ENCODE data around the gene GRM4.
"Not testable (repeated sequence)": the region's sequence is repeated elsewhere in the genome, so short reads cannot be mapped to it uniquely, and the experiment has no call there.

Gene GRM4

DNA sequence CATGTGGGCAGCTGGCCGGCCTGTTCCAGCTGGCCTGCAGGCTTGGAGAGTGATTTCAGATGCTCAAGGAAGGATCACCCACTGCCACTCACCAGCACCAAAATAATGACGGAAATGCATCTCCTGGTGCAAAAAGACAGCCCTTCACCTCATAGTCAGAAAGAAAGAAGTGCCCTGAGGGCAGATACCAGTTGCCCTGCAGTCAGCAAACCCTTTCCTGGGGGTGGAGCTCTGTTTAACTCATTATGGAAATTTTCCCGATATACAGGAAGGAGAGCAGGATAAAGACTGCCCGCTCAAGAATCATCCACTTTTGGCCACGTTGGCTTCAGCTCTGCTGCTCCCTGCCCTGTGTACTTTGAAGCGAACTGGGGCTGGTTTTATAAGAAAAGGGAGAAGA lies 127.9 kb downstream of the GRM4 start:
- FAIRE-seq = no peak

DNA sequence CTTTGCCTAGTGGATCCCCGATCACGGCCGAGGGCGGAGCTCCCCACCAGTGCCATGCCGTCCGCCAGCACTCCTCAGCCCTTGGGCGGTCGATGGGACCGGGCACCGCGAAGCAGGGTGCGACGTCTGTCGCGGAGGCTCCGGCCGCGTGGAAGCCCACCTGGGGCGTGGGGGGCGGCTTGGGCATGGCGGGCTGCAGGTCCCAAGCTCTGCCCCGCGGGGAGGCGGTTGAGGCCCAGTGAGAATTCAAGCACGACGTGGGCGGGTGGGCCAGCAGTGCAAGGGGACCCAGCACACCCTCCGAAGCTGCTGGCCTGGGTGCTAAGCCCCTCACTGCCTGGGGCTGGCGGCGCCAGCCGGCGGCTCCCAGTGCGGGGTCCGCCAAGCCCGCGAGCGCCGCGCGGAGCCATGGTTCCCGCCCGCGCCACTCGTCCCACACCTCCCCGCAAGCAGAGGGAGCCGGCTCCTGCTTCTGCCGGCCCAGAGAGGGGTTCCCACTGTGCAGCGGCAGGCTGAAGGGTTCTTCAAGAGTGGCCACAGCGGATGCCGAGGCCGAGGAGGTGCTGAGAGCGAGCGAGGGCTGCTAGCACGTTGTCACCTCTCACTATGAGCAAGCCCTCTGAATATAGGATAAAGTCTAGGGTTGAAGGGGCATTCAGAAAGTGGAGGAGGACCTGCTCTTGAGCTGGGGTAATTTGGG lies 128.6 kb downstream of the GRM4 start:
- FAIRE-seq = no peak

DNA sequence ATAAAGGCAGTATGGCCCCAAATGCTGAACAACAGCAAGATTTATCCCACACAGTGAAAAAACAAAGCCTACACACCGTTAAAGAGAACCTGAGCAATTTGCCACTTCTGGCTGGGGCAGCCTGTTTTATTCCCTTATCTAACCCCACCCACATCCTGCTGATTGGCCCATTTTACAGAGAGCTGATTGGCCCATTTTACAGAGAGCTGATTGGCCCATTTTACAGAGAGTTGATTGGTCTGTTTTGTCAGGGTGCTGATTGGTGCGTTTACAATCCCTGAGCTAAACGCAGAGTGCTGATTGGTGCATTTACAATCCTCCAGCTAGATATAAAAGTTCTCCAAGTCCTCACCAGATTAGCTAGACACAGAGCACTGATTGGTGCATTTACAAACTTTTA lies 129.3 kb downstream of the GRM4 start:
- not testable (repeated sequence) for FAIRE-seq

DNA sequence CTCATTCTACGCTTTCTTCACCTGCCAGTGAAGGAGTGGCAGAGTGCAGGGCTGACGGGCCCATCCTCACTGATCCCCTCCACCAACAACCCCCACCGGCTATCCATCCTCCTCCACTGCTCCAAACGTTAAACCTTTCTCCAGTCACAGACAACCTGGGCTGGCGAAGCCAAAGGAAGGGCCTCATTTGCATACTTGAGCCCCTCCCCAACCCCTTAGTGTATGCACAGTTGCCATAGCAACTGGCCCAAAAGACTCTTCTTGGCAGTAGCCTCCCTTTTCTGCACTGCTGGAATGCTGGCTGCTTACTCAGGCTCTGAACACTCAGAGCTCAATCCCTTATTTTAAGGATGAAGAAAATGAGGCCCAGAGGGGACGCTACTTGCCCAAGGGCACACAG lies 130.3 kb downstream of the GRM4 start:
- no peak for FAIRE-seq

DNA sequence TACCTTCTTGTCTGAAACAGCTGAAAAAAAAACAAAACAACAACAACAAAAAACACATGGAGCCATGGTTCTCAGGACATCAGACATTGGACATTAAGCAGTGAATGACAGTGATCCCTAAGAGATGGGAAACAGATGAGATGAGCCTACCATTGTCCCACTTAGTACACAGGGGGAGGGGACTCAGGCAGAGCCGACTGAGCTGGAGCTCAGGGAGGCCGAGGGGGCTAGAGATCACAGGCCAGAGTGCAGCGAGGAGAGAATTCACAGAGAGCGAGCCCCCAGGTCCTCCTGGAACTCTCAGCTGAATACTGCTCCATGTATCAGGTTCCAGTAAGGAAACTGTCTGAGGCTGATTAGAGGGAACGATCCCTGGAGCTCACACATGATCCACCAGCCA lies 134.6 kb downstream of the GRM4 start:
- FAIRE-seq = no peak

DNA sequence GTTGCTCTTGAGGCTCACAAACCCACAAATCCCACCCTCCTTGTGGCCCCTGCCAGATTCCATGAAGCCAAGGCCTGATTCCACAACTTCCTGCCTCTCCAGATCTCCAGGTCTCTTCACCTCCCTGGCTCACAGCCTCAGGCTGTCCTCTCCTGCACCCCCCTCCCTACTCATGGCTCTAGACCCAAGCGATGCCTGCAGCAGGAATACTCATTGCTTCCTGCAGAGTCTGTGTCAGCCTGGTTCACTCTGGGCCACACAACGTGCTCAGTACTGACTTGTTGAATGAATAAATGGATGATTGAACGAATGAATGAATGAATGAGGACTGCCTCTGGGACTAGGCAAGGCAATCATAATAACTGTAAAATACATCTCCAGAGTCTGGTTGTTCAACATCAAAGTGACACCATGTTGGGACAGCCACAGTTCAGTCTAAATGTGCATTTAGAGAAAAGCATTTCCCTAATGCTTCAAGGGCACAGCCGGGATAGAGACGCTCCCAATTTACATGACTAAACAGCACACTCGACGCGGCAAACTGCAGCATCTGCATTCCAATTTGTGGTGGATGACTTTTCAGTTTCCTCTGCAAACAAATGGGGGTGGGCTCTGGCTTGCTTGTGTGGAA lies 139.9 kb downstream of the GRM4 start:
- FAIRE-seq = no peak

DNA sequence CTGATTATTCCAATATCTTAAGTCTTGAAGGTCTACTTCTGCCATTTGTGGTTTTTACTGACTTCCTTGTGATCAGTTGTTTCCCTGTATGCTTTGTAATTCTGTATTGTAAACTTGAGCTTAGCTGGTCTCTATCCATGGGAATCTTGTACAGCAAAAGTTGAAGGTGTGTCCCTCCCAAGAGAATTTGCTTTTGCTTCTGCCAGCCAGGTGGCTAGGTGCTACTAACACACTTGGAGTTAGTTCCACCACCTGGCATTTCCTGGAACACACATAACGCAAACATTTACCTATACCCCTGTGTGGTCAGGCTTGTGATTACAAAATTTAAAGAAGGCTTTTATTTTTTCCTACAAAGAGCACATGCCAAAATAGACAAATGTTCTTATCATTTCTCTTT lies 141.2 kb downstream of the GRM4 start:
- no peak for FAIRE-seq

DNA sequence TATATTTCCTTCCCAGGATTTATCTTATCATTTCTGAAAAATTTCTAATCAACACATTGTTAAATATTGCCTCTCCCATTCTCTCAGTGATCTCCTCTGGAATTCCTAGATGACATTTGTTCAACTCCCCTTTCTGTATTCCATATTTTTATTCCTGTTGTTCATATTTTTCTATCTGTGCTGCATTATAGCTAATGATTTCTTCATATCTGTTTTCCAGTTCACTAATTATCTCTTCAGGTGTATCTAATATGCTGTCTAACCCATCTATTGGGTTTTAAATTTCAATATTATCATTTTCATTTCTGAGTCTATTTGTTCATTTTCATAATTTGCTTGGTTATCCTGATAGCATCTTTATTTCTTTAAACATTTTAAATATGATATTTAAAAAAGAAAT lies 141.9 kb downstream of the GRM4 start:
- no peak for FAIRE-seq

DNA sequence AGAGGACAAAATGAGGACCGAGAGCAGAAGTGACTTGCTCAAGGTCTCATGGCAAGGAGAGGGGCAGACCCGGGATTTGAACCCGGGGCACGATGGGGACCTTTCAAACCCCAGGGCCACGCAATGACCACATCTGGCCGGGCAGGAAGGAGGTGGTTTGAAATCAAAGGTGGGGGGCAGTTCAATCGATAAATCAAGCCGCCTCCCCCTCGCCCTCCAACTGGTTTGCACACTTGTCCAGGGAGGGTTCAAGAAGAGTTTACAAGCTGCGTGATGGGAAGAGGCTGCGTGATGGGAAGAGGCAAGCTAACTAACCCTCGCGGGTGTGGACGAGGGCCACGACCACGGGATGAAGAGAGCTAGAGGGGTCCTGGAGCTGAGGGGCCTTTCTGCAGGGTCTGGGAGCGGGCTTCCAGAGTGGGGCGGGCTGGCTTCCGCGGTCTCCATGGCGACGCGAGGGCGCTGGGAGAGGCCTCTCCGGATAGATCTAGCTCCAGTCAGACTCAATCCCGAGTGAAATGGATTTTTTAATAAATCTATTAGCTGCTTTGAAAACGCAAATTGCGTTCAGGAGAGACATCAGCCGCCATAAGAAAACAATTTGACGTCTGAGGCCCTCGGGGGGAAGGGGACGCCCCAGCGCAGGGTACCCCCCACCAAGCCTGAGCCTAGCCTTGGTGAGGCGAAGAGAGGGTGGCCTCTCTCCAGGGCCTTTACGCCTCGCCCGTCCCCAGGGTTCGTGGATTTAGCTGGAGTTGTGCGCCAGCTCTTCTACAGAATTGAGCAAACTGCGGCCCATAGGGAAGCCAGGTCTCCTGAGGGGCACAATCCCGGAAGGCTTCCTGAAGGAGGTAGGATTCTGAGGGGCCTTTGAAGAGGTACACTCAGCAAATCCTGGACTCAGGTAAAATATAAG lies 143.9 kb downstream of the GRM4 start:
- no peak for FAIRE-seq

DNA sequence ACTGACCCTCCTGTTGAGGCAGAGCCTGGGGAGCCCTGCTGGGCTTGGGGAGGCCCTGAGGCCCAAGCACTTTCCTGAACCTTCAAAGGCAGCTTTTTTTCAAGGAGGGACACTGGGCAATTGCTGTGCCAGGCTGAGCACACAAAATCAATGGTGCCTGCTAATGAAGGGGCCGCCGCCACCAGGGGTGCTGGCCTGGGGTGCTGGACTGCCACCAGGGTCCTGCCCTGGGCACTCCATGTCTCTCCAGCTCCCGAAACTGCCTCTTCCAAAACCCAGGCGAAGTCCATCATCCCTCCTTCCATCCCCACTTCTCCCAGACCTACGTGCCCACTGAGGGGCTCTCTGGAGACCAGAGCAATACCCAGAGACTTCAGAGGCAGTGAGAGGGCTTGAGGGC lies 145.6 kb downstream of the GRM4 start:
- no peak for FAIRE-seq

DNA sequence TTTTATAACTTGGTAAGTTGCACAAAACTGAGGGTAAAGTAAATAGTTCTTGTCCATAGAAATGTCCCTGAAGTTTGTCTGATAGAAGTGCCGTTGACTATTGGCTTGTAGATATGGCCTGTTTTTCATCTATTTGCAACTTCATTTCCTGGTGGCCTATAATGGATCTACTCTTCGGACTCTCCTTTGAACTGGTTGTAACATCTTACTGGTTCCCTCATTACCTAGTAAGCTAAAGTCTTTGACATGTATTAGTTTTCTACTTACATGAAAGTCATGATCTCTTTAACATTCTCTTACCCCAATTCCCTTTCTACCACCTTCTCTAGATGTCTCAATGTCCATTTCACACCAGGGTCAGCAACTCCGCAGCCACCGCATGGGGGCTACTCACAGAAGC lies 146.3 kb downstream of the GRM4 start:
- FAIRE-seq = no peak

DNA sequence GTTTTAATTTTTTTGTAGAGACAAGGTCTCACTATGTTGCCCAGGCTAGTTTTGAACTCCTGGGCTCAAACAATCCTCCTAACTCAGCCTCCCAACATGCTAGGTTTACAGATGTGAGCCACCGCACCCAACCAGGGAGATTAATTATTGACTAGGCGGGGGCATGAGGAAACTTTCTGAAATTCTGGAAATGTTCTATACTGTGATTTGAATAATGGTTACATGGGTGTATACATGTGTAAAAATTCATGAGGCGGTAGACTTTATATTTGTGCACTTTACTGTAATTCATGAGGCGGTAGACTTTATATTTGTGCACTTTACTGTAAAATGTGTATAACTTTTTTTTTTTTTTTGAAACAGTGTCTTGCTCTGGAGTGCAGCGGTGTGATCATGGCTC lies 147.2 kb downstream of the GRM4 start:
- no peak for FAIRE-seq

DNA sequence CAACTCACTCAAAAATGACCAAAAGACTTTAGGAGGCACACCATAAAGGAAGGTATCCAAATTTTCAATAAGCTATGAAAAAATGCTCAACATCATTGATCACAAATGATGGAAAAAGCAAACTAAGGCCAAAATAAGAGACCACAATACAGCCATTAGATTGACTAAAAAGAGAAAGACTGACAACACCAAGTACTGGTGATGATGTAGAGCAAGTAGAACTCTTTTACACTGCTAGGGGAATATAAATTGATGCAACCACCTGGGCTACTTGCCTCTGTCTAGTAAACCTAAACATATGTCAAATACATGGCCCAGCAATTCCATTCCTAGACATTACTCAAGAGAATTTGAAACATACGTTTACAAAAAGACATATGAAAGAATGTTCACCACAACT lies 148.6 kb downstream of the GRM4 start:
- FAIRE-seq = no peak

DNA sequence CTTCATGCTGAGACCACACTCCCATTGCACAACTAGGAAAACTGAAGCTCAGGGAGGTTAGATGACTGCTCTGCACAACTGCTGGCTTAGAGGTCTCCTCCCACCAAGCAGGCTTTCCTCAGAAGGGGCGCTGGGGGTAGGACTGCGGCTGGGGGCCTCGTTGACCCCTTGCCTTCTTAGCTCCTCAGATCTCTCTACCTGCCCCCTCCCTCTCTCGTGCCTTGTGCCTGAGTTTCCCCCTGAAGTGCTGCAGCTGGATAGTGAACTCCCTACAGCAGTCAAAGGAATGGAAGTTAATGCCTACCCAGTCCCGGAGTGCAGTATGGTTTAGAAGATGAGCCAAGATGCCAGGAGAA lies 149.8 kb downstream of the GRM4 start:
- no peak for FAIRE-seq

DNA sequence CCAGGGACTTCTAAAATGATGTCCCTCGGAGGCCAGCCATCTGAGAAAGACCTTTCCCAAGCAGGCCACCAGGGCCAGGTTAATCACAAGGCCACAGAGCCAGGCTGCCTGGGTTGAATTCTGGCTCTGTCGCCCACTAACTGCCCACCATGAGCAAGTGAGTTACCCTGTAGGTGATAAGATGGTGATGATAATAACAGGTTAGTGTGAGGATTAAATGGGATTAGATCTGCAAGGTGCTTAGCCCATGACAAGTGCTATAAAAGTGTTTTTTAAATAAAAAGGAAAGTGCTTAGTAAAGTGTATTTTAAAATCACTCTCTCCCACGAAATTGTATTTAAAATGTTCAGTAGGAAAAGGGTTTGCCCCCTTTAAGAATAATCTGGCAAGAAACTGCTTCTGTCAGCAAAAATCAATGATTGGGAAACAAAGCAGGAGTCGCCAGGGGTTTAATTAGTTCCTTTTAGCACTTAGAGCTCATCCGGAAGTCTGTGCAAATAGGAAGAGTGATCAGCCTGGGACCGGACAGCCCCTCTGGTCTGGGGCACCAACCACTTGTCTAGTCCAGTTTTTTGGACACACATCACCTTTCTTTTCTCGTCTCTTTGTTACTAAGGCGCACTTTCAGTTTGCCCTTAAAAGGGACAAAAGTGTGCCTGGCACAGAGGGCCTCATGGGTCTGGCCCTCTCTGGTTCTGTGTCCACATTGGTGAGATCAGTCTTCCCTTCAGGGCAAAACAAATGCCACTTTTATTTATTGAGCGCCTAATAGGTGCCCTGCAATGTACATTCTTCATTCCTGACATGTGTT lies 150.4 kb downstream of the GRM4 start:
- no peak for FAIRE-seq

DNA sequence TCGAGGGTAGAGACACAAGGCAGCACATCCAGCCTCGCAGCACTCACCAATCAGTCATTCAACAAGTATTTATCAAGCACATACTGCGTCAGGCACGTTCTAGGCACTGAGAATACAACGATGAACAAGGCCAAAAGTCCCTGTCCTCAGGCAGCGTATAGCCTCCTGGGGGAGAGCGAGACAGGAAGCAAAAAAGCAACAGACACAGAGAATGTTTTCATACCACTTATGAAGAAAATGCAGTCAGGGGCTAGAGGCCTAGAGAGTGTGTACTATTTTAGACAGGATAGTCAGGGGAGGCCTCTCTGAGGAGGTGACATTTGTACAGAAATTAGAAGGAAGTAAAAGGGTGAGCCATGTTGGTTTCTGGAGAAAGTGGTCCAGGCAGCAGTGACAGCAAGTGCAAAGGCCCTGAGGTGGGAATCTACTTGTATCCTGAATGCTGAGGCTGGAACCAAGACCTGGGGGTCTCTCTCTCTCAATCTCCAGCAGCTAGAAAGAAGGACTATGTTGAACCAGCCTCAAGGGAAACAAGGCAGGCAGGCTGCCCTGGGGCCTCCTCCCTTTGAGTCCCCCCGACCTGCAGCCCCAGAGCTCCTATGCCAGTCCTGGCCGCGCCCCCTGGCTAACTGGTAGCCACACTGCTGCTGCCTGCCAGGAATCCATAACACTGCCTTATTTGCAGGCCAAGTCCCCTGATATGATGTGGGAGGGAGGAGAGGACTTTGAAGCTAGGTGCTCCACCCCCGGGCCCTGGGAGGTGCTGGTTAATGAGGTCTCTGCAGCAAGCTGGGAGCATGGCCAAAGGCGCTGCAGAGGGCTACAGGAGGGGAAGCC lies 151.2 kb downstream of the GRM4 start:
- no peak for FAIRE-seq

DNA sequence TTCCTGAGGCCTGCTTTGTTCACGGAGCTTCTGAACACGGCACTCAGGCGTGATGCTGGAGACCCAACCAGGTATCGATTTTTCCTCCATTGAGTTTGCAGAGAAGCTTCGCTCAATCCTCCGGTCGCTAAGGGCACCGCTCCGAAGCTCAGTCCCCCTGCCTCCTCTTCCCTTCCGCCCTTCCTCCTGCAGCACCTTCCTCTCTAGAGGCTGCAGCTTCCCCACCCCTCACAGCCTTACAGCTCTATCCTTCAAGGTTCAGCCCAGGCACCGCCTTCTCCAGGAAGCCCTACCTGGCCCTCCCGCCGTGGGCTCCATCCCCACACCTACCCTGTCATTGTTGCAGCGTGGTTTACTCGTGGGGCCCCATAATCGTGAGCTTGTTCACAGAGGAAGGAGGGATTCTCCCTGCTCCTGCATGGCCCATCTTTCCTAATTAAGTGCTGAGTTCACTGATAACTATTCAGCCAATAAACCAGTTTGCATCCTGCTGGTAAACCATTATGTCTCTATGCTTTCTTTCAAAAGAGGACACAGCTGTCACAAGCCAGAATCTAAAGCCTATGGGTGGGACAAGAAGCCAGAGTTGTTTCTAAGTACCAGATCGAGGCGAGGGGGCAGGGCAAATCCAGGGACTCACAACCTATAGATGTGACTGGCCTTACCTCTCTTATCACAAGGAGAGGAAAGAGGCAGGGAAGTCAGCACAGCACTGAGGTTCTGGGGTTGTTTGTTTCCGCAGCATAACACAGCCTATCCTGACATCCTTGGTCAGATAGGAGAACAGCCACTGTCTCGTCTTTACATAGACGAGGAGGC lies 152.0 kb downstream of the GRM4 start:
- FAIRE-seq = no peak

DNA sequence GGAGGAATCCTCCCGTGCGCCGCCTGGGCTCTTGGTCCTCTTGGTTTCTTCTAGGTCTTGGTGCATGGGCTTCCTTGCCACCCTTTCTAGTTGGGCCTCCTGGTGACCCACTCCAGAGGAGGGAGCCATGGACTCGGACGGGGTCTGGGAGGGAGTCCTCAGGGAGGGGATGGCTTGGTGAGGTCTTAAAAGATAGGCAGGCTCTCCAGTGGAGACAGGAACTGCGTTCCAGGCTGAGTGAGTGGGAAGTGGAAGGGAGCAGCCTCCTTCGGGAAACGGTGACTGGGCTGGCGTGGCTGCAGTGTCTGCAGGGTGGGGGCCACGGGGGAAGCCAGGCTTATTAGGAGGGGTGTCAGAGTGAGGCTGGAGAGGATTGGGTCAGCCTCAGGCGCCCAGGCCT lies 152.8 kb downstream of the GRM4 start:
- no peak for FAIRE-seq

DNA sequence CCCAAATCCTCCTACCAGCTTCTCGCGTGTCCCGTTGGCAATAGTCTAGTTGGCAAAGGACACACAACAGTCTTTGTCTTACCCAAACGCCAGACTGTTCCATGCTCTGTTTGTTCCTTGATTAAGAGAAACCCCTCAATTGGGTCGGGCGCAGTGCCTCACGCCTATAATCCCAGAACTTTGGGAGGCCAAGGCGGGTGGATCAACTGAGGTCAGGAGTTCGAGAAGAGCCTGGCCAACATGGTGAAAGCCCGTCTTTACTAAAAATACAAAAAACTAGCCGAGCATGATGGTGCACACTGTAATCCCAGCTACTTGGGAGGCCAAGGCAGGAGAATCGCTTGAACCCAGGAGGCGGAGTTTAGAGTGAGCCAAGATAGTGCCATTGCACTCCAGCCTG lies 153.7 kb downstream of the GRM4 start:
- FAIRE-seq = no peak

DNA sequence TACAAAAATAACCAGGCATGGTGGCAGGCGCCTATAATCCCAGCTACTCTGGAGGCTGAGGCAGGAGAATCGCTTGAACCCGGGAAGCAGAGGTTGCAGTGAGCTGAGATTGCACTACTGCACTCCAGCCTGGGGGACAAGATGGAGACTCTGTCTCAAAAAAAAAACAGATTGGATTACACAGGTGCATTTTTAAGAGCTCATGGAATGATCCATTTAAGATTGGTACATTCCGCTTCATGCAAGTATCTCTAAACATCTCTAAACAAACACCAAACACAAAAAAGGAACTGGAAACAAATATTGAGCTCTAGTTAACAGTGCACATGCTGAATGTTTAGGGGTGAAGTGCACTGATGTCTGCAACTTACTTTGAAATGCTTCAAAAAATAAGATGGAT lies 154.3 kb downstream of the GRM4 start:
- FAIRE-seq = no peak

DNA sequence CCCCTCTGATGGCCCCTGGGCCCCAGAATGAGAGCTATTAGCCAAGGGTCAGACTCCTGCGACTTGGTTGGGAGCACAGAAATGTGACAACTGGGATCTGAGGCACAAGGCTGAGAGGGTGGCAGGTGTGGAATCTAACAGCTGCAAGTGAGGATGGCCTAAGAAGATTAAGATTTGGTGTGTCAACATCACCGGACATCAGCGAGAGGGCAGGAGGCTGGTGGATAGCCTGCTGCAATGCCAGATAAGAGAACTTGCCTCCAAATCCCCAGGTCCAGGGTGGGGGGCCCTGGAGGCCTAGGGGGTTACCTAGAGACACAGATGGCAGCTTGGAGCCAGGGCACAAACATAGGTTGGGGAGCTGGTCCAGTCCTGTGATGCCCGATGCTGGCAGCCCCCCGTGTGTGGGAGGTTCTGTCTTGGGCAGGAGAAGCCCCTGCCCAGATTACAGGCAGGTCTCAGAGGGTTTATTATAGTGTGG lies 155.8 kb downstream of the GRM4 start:
- FAIRE-seq = no peak

Data from TTC549 (cell line).